ENCODE data around the gene SPEM1. TPM values are rescaled to one million over a fixed set of nuclear protein-coding genes. Genes with fewer than 3 reads are reported as not detected.
A peak's percentile ranks its signal among the peaks of the same experiment; 100 is the strongest.

The SPEM1 gene
- total and polyA plus RNA-seq, 2 of the 13 experiments (the other 11 are each of a cell fraction or from before 2014, with no cell fraction given) = not detected

GRCh38 chr17:7403043-7403726, 16.9 kb upstream of the SPEM1 start (continued):
- TF ChIP-seq ZXDC (CRISPR knock-in tag; IDR thresholded peaks at IDR 0.05) (0 out of 2 replicates have a peak, but pooled peaks have one; percentile 35), ETS1 (CRISPR knock-in tag; IDR thresholded peaks at IDR 0.05) (no peak), STAT6 (CRISPR knock-in tag; IDR thresholded peaks at IDR 0.05; ENCODE audit: borderline replicate concordance) (no peak), ZFP90 (CRISPR knock-in tag; IDR thresholded peaks at IDR 0.05; ENCODE audit: borderline replicate concordance) (no peak; the same call in 1 of the 2 replicates), ZNF230 (CRISPR knock-in tag; IDR thresholded peaks at IDR 0.05) (no peak), ZNF678 (CRISPR knock-in tag; IDR thresholded peaks at IDR 0.05) (peak; percentile 60; the same call in 1 of the 2 replicates), ATF7-NPFF (CRISPR knock-in tag; IDR thresholded peaks at IDR 0.05; ENCODE audit: low read depth) (no peak), MLLT10 (CRISPR knock-in tag; IDR thresholded peaks at IDR 0.05) (no peak), ZNF609 (CRISPR knock-in tag; IDR thresholded peaks at IDR 0.05; ENCODE audit: borderline replicate concordance) (peak; percentile 3; the same call in 1 of the 2 replicates), ZNF629 (CRISPR knock-in tag; conservative IDR thresholded peaks at IDR 0.05) (peak; percentile 51; the same call in 1 of the 2 replicates), RAD21 (CRISPR knock-in tag; IDR thresholded peaks at IDR 0.05) (no peak), HNF4A (CRISPR knock-in tag; IDR thresholded peaks at IDR 0.05) (peak; percentile 87), ZNF691 (CRISPR knock-in tag; IDR thresholded peaks at IDR 0.05; ENCODE audit: borderline replicate concordance, low read depth) (no peak), GATA4 (IDR thresholded peaks at IDR 0.05; ENCODE audit: borderline replicate concordance, low read depth) (no peak), SIN3B (IDR thresholded peaks at IDR 0.05; ENCODE audit: low read length) (no peak)
